Stimulated activated CD4-positive, alpha-beta T cell treated with anti-CD3 and anti-CD28 coated beads, TNF-alpha, amount 100 ng/mL, for 48 hours (primary cell): Measurements from ENCODE around the gene IQGAP3.

Experiments used
- DNase-seq, 3 donors: peaks; one replicate each; pipeline ENCODE4 v3.0.0-alpha.2; 2020; ENCODE audit warnings: low read depth in 3 of 3

IQGAP3 gene

DNA sequence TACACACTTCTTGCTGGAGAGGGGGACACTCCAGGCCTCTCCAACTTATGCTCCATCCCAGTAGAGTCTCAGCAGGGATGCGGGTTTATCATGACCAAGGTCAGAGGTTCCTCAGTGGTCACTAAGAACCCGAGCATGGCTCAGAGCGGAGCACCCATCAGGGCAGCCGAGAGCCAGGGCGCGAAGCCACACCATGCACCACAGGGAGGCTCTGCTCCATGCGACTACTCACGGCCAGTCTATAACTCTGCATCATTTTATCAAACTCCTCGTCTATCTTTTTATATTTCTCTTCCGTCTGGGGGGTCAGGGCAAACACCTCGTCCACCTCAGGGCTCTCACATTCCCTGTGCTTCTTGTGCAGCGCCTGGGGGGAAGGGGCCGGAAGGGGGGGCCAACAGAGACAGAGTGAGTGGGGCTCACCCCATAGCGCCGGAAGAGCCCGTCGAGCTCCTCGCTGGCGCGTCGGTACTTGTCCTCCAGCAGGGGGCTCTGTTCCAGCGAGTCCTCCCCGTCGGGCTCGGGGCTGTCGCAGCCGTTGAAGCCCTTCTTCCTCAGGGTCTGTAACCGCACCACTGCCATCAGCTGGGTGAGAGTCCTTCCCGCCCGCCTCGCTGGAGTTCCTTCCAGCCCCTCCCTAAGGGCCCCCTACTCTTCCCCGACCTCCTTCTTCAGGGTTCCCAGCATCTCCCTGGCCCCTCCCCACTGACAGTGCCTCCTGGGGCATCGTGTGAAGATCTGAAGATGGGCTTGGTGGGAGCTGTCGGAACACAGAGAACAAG, 91.8 kb downstream of the IQGAP3 start:
- DNase-seq = peak; percentile 39 to 84 (median 61)

DNA sequence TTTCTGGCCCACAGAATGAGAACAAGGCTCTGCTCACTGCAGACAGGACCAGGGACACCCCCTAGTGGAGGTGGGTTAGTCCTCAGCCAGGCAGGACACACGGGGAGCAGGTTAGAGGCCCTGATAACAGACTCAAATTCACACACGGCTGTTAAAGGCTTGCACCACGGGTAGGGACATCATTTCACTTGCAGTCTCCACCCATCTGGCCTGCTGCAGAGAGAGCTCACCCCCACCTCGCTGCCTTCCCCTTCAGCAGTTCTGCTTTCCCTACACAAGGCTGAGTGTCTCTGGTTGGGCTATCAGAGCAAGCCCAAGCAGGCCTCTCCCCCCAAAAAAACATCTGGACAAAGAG, 92.4 kb downstream of the IQGAP3 start:
- no peak for DNase-seq

DNA sequence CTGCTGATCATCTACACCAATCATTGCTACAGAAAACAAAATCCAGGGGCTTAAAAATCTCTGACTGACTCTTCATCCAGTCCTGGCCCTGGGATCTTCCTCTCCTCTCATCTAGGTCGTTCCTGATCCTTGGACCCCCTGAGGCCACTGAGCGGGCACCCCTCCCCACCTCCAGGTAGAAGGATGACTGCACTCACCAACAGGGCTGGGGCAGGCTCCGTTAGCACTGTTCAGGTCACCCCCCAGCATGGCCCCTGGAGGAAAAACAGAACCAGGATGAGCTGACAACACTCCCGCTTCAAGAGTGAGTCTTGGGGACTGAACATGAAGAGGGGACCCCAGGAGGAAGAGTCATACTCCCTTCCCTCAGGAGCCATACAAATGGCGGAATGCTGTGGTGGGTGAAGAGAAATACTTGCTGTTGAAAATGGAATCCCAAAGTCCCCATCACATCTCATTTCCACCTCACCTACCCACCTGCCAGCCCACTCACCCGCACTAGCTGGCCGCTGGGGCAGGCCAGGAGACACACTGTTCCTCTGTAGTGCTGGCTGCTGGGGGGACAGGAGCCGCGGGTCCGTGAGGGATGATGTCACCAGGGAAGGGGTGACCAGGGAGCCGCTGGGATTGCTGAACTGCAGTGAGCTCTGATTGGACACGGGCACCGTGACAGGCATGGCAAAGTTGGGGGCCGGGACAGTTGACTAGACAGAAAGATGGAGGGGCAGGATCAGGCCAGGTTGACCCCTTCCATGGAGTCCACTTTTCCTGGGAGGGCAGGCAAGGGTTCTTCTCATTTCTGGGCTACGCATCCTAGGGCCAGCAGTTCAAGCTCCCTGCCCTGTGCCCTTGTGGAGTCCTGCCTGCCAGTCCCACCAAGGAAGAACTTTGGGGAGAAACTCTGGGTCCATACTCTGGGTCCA, 93.0 kb downstream of the IQGAP3 start:
- no peak for DNase-seq

DNA sequence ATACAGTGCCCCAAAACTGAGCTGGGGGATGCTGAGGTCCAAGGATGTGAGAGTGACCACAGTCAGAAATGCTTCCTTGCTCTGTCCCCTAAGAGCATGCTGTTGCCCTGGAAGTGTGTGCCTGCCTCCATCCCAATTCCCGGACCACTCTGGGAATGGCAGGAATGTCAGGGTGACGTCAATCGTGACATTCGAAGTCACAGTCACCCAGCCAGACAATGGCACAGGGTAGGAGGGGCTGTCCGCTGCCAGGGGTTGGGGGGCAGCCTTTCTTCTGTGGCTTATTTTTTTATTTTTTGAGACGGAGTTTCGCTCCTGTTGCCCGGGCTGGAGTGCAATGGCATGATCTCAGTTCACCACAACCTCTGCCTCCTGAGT, 94.1 kb downstream of the IQGAP3 start:
- no peak for DNase-seq

DNA sequence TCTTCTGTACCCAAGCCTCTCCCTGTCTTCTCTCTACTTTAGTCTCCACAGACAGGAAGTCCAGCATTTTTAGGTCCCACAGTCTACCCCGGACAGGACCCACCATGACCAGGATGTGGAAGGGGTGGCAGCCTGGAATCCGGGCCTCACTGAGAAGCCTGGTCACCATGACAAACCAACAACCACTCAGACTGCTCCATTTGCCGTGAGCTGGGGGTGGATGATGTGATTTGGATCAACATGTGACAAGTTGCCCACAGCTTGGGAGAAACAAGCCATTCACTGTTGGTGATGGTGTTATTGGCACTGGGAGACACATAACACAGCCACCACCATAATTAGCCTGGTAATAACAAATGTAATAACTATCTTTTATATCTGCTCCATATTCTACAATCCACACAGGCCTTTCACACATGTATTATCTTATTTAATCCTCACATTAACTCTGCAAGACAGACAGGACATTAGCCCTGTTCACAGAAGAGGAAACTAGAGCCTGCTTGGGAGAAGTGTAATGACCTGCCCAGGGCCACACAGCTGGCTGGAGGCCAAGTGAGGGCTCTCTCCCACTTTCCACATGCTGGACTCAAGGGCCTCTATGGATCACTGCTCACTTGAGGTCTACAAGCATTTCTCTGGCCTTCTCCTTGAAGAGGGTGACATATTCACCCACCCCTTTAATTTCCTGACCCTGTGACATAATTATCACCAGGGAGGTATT, 94.7 kb downstream of the IQGAP3 start:
- DNase-seq = no peak

DNA sequence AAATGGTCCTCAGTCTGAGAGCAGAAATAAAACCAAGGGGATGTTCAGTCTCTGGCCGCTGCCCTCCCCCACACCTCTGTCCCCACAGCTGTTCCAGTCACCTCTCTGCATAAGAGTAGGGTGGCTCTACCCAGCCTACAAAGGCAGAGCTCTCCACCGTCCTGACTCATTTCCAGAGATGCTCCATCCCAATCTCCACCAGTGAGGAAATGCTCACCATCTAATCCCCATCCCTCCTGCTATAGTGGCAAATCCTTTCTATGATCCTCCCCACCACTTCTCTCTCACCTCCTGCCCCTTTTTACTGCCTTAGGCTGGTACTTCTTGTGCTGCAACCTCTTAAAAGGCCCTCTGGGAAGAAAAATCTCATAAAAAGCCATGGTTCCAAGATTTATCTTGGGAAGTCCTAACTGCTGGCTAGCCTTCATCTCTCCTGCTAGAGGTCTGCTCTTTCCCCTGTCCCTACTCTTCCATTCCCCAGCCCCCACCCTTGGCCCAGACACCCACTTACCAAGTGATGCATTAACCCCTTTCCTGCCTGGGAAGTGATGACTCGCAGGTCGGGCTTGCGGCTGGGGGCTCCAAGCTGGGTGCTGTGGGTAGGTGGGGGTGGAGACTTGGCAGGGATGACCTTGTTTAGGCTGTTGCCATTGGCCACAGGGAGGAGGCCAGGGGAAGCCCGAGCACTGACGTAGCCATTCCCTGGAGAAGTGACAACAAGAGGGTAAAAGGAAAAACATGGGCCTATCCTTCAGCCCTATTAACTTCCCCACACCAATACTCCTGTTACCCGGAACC, 95.7 kb downstream of the IQGAP3 start:
- no peak for DNase-seq

DNA sequence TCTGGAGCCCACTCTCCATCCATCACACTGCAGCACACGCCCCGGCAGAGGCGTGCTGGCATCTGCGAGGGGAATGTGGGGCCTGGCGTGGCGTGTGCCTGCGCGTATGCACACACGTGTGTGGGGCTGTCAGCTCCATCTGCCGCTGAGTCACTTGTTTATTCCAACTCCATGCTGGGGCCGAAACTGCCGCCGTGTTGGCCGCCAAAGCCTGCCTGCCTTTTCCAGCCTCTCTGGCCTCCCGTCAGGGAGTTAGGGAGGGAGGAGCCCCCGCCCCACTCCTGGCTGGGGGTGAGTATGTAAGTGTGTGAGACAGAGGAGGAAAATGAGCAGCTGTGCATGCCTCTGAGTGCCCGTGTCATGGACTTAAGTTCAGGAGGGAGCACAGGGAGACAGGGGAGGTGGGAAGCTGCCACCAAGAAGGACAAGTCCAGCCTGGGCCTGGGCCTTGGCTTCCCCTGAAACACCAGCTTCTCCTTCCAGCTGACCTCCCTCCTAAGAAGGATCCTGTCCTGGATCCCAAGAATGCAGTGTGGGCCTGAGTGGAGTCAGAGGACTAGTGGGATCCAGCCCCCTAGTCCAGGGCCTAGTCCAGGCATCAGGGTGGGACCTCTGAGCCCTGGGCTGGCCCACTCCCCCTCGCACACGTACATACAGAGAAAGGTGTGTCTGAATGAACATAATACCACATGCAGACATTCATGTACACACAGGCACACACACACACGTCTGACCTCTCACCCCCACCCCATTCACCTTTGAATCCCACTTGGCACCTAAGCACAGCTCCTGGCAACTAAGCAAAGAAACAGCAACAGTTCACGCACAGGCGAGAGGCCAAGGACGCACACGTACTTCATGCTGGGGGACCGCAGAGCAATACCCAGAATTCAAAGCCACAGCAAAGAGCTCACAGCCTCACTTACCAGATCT, 96.5 kb downstream of the IQGAP3 start:
- DNase-seq = no peak
